ENCODE measurements around the gene MYBPC1. TPM values are rescaled to one million over a fixed set of nuclear protein-coding genes. Genes with fewer than 3 reads are reported as not detected.
A peak's percentile ranks its signal among the peaks of the same experiment; 100 is the strongest.

MYBPC1 gene
- total RNA-seq, 4 donors from 2014 or later = 2,958 to 5,874 (median 4,932) TPM

DNA sequence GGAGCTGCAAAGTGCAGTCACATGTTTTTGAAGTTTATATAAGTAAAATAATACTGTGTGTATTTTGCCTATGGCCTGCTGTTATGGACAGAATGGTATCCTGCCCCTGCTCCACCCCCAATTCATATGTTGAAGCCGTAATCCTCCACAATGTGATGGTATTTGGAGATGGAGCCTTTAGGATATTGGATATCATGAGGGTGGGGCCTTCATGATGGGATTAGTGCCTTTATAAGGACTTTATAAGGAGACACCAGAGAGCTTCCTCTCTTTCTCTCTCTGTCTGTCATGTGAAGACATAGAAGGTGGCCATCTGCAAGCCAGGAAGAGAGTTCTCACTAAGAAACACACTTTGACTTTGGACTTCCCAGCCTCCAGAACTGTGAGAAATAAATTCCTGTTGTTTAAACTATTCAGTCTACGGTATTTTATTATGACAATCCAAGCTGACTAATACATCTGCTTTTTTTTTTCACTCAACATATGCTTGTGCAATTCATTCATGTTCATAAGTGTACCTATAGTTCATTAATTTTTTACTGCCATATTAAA is 99.6 kb downstream of the MYBPC1 start:
- DNase-seq = no peak
- H3K9me3 ChIP-seq = no peaks in the 10 kb centered on the region
- H3K4me3 ChIP-seq = no peak overlapping the region
- TF ChIP-seq POLR2A (IDR thresholded peaks at IDR 0.05) (no peak), CTCF (IDR thresholded peaks at IDR 0.05 in 4 of 5, conservative IDR thresholded peaks at IDR 0.05 in 1 of 5) (no peak)
- ATAC-seq = no peak
- H3K27me3 ChIP-seq = no peaks in the 10 kb centered on the region
- peaks cover 13 to 15% of the 10 kb centered on the region in 2 donors for H3K4me1 ChIP-seq
- in situ Hi-C loops (cut with MboI; ENCODE audit: low sequenced_read_pairs in 4 of 4) (no loop called here), intact Hi-C loops (cut with DNase I; ENCODE audit: low total_unique reads) (no loop called here)
- H3K27ac ChIP-seq = peak overlapping the region; percentile 96 to 98 (median 96)
- H3K36me3 ChIP-seq = no peaks in the 10 kb centered on the region

GRCh38 chr12:101694986-101695385 is 100.2 kb downstream of the MYBPC1 start:
- H3K27me3 ChIP-seq = no peaks in the 10 kb centered on the region
- no peaks in the 10 kb centered on the region for H3K36me3 ChIP-seq
- peak overlapping the region; percentile 96 to 98 (median 96) for H3K27ac ChIP-seq
- TF ChIP-seq CTCF (IDR thresholded peaks at IDR 0.05 in 4 of 5, conservative IDR thresholded peaks at IDR 0.05 in 1 of 5) (no peak), POLR2A (IDR thresholded peaks at IDR 0.05) (no peak)
- ATAC-seq = no peak
- no peak for DNase-seq
- intact Hi-C loops (cut with DNase I; ENCODE audit: low total_unique reads) (loop anchor here (5.0 kb wide), 2 partner anchors 203 to 288 kb away; partner anchors contain the start of gene ARL1), in situ Hi-C loops (cut with MboI; ENCODE audit: low sequenced_read_pairs in 4 of 4) (no loop called here)
- H3K4me3 ChIP-seq = no peak overlapping the region
- no peaks in the 10 kb centered on the region for H3K9me3 ChIP-seq
- peaks cover 19 to 21% of the 10 kb centered on the region in 2 donors for H3K4me1 ChIP-seq

DNA sequence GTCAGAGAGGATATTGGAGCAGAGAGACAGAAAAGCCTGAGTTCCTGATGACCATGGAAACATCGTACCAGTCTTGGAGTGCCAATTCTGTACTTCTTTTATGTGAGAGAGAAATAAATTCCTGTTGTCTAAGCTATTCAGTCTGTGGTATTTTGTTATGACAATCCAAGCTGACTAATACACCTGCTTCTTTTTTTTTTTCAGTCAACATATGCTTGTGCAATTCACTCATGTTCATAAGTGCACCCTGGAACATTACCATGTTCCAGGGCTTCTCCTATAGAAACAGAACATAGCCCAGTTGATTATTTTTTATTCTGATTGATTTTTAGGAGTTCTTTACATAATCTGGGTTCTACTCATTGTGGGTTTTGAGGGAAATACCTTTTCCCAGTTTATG is 100.9 kb downstream of the MYBPC1 start:
- no peak overlapping the region for H3K4me3 ChIP-seq
- H3K36me3 ChIP-seq = no peaks in the 10 kb centered on the region
- TF ChIP-seq CTCF (IDR thresholded peaks at IDR 0.05 in 4 of 5, conservative IDR thresholded peaks at IDR 0.05 in 1 of 5) (no peak), POLR2A (IDR thresholded peaks at IDR 0.05) (no peak)
- no peaks in the 10 kb centered on the region for H3K9me3 ChIP-seq
- in situ Hi-C loops (cut with MboI; ENCODE audit: low sequenced_read_pairs in 4 of 4) = no loop called here
- H3K27ac ChIP-seq = peak overlapping the region; percentile 96 to 98 (median 96)
- H3K27me3 ChIP-seq = no peaks in the 10 kb centered on the region
- peaks cover 26 to 29% of the 10 kb centered on the region in 2 donors for H3K4me1 ChIP-seq
- peak in 1 of 2 donors; percentile 5 for ATAC-seq
- DNase-seq = no peak
- intact Hi-C loops (cut with DNase I; ENCODE audit: low total_unique reads) = loop anchor here (2.0 to 5.0 kb wide), 4 partner anchors 79 to 288 kb away; partner anchors contain the start of gene ARL1

- Histone ChIP-seq H3K9me3 (no peaks in the 10 kb centered on the region), H3K4me3 (peak overlapping the region; percentile 72 to 94 (median 84)), H3K4me1 (peaks cover 34 to 37% of the 10 kb centered on the region in 2 donors), H3K27me3 (no peaks in the 10 kb centered on the region), H3K36me3 (no peaks in the 10 kb centered on the region), H3K27ac (peak overlapping the region; percentile 96 to 98 (median 96))
- in situ Hi-C loops (cut with MboI; ENCODE audit: low sequenced_read_pairs in 4 of 4) = no loop called here
- DNase-seq (peak; percentile 87 to 93), ATAC-seq (peak; percentile 68 to 69)
- TF ChIP-seq CTCF (IDR thresholded peaks at IDR 0.05 in 4 of 5, conservative IDR thresholded peaks at IDR 0.05 in 1 of 5) = no peak
- TF ChIP-seq POLR2A (IDR thresholded peaks at IDR 0.05) = peak; percentile 10 to 56
- intact Hi-C loops (cut with DNase I; ENCODE audit: low total_unique reads) = loop anchor here (2.0 to 5.0 kb wide), 4 partner anchors 80 to 289 kb away; partner anchors contain the start of gene ARL1
Measured at GRCh38 chr12:101696251-101697196, 101.8 kb downstream of the MYBPC1 start.
